Adrenal gland (tissue), 19 donors: ENCODE measurements around the gene ROPN1B. TPM values are rescaled to one million over a fixed set of nuclear protein-coding genes. Genes with fewer than 3 reads are reported as not detected.
"Not testable (repeated sequence)": the region's sequence is repeated elsewhere in the genome, so short reads cannot be mapped to it uniquely, and the experiment has no call there.

Source experiments
- DNase-seq, 7 donors: peaks; one replicate each; pipeline ENCODE4 v3.0.0-alpha.2; 2019 to 2020
- H3K27ac ChIP-seq, 5 donors: fragments of 200-600 bp; sonication (generic) in 4 of 5; 1 replicate in 3 of 5; 2 replicates in 2 of 5; pipeline versions ENCODE4 v1.5.1 to v1.8.0; 2016 to 2020; ENCODE audit warnings: mild to moderate bottlenecking in 1 of 5
- H3K27me3 ChIP-seq: fragments of 200-600 bp; 2 replicates; pipeline ENCODE4 v1.8.0; 2021
- H3K36me3 ChIP-seq, 2 donors: fragments of 200-600 bp; replicated peaks in 1 of 2; 1 replicate in 1 of 2; 2 replicates in 1 of 2; pipeline versions ENCODE4 v1.5.1 to v1.8.0; 2018 to 2022
- H3K4me1 ChIP-seq, 2 donors: fragments of 200-600 bp; replicated peaks in 1 of 2; 1 replicate in 1 of 2; 2 replicates in 1 of 2; pipeline versions ENCODE4 v1.5.1 to v1.8.0; 2018 to 2021
- H3K4me3 ChIP-seq, 4 donors: fragments of 200-600 bp; sonication (generic) in 3 of 4; one replicate each; pipeline ENCODE4 v1.5.1; 2016 to 2018
- H3K9me3 ChIP-seq, 3 donors: fragments of 200-600 bp; sonication (generic) in 1 of 3; replicated peaks in 1 of 3; 1 replicate in 2 of 3; 2 replicates in 1 of 3; pipeline versions ENCODE4 v1.5.1 to v1.8.0; 2016 to 2021
- WGBS, 4 donors: extraction: QIAGEN DNeasy Blood & Tissue Kit in 2 of 4; methylation state at CpG; one replicate each; pipeline versions ENCODE4 v1.1.5 to v1.1.7; 2013 to 2017; 5-methylcytosine and 5-hydroxymethylcytosine counted together
- intact Hi-C, 2 donors: fragments of 100-400 bp; cut with DNase I; formaldehyde crosslinking; loops; one replicate each; pipeline versions ENCODE4 v1.14.1 to v1.15.0; 2022 to 2023
- long read RNA-seq, 10 donors: library from polyadenylated mRNA in 3 of 10; unstranded in 2 of 10; stranded (forward) in 1 of 10; transcript quantifications; one replicate each; pipeline ENCODE4 v2.0.0 and lab custom pipeline, GENCODE V29; 2021 to 2026
- polyA plus RNA-seq, 3 donors: library from polyadenylated mRNA; stranded (reverse); fragments of 200-250 nt in 2 of 3; fragments of 350-450 nt in 1 of 3; fragmentation: Illumina TruSeq in 1 of 3; extraction: RNeasy Lipid Tissue Mini Kit (QIAGEN cat#74804) in 1 of 3; gene quantifications; one replicate each; pipeline ENCODE4 v1.2.3, GENCODE V29; 2013 to 2014
- total RNA-seq, 9 donors: library from RNA; depleted of rRNA in 4 of 9; stranded (reverse); fragments of >200 nt in 4 of 9; fragments of 120-200 nt in 1 of 9; fragmentation: NEBNext Ultra II Directional in 1 of 9; extraction: Animal tissue kit (Norgen Biotek cat#: 25700) in 1 of 9; gene quantifications; one replicate each; pipeline versions ENCODE4 v1.1.0 to v1.2.4, GENCODE V29; 2013 to 2023
- TF ChIP-seq, protein P1 (sequence below), 6 experiments: fragments of 450-650 bp in 4 of 6; fragments of 200-600 bp in 2 of 6; sonication (generic) in 1 of 6; IDR thresholded peaks; 1 replicate in 5 of 6; 2 replicates in 1 of 6; pipeline versions ENCODE4 v1.5.1 to v1.8.0; 2016 to 2021; ENCODE audit warnings: antibody characterized with exemption in 6 of 6, mild to moderate bottlenecking in 2 of 6, moderate library complexity in 1 of 6
- donor health status: healthy with polysubstance abuse.
- donor health status: Bipolar disorder and iron deficiency.
- donor health status: DM: yes; HTN: yes; CAD: no.
- donor health status: DM: no; HTN: no; CAD: no.
- donor health status: DM: no; HTN: no; CAD: no.
- donor health status: DM: yes; HTN: yes; CAD: no.

Gene ROPN1B
- total RNA-seq (under 1 TPM in 6 of 9 donors, not detected in 3; 0.32 to 0.78 (median 0.50) TPM), polyA plus RNA-seq (1 to 10 TPM in 1 of 3 donors, under 1 TPM in 2; 0.13 to 1.1 (median 0.72) TPM)
- long read RNA-seq, donor 1, partial matches to known transcripts = 0 of 1 reads
- long read RNA-seq, donor 1, other reads (novel, unspliced or antisense) = 0 of 1 reads
- long read RNA-seq, donor 2 = 0 reads
- long read RNA-seq, donor 3, partial matches to known transcripts = 0 of 1 reads
- long read RNA-seq, donor 3, other reads (novel, unspliced or antisense) = 0 of 1 reads
- long read RNA-seq, donor 4 = 0 reads
- long read RNA-seq, donor 5 = 0 reads
- long read RNA-seq, donor 6 = 0 reads
- long read RNA-seq, donor 7 = 0 reads
- long read RNA-seq, donor 8, partial matches to known transcripts = 5 of 5 reads
- long read RNA-seq, donor 8, other reads (novel, unspliced or antisense) = 0 of 5 reads
- long read RNA-seq, donor 9, partial matches to known transcripts = 7 of 18 reads
- long read RNA-seq, donor 9, other reads (novel, unspliced or antisense) = 11 of 18 reads
- long read RNA-seq, donor 10 = 0 reads

DNA sequence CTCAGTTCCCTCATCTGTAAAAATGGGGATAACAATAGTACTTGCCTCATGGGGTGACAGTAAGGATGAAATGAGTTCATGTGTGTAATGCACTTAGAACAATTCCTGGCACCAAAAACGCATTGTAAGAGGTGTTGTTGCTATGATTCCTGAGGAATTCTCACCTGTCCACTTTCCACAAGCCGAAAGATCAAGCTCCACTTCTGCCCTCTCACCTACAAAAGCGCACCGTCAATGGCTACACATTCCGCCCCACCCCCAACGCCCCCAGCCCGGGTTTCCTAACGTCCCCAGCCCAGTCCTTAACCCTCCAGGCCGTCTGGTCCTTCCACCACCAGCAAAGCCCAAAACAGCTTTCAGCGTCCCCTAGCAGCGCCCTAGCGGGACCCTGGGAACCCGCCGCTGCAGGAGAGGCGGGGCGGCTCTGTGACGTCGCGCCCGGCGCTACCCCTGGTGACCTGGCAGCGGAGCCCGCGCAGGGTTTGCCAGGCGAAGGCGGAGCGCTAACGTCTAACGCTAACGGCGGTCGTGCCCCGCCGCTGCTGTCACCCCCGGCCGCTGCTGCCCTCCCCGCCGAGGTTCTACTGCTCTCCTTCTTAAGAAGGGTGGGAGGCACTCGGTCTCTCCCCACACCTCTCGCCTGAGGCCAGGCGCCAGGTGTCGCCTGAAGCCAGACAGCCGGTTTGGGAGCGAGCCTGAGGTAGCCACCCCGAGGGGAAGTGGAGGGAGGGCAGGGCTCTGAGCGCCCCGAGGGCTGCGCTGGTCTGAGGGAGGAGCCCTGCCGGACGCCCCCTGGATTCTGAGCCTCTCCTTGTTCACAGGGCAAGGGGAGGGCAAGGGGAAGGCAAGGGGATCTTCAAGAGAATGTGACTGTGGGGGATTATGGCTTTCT, at the start of gene ROPN1B:
Gene ROPN1B, plus strand, starts transcription at position 478 of the 892 bp plus-strand sequence. CDS start 2,877 bp downstream, outside the sequence.
- intact Hi-C loops = not testable (repeated sequence)
- WGBS, 4 donors = 6 to 35% (median 7%) methylated on average over 1 to 4 of the region's 50 CpGs; no CpG with 5 or more reads in 1 of the 4 donors

GRCh38 chr3:125920191-125920590, 48.8 kb upstream of the ROPN1B start:
- H3K4me1 ChIP-seq, intact Hi-C loops, H3K4me3 ChIP-seq, H3K36me3 ChIP-seq, H3K27me3 ChIP-seq, H3K27ac ChIP-seq, H3K9me3 ChIP-seq: not testable (repeated sequence)
- WGBS, 4 donors = 70 to 95% (median 78%) methylated on average over 6 to 10 of the region's 10 CpGs
- peak in 1 of 7 donors; percentile 34 for DNase-seq

More for the DNA sequence above, at the start of gene ROPN1B:
- not testable (repeated sequence) for H3K27ac ChIP-seq, H3K36me3 ChIP-seq, H3K4me3 ChIP-seq, H3K9me3 ChIP-seq, H3K4me1 ChIP-seq, DNase-seq, H3K27me3 ChIP-seq

DNA sequence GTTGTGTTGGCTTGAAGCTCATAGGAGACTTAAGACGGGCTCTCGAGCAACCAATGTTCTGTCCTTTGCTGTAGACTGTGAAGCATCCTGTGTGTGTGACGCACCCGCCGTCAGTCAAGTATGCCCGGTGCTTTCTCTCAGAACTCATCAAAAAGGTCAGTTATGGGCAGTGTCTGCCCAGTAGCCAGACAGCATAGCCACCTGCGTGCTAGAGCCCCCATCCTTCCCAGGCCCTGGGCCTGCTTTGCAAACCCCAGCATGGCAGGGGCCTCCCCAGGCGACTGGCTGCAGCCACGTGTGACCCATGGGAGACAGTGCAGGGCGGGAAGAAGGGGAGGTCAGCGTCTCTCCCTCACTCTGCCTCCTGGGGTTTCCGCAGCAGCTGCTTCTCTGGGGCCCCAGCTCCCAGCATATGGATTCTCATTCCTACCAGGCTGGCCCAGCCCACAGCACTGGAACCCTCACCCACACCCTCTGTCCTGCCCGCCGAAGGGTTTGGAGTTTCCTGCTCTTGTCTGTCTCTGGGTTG, 48.2 kb upstream of the ROPN1B start:
- H3K9me3 ChIP-seq, DNase-seq, H3K36me3 ChIP-seq, H3K4me3 ChIP-seq, H3K4me1 ChIP-seq, H3K27ac ChIP-seq, intact Hi-C loops, H3K27me3 ChIP-seq: not testable (repeated sequence)
- WGBS, 4 donors = 76 to 85% (median 82%) methylated on average over 8 to 14 of the region's 14 CpGs

DNA sequence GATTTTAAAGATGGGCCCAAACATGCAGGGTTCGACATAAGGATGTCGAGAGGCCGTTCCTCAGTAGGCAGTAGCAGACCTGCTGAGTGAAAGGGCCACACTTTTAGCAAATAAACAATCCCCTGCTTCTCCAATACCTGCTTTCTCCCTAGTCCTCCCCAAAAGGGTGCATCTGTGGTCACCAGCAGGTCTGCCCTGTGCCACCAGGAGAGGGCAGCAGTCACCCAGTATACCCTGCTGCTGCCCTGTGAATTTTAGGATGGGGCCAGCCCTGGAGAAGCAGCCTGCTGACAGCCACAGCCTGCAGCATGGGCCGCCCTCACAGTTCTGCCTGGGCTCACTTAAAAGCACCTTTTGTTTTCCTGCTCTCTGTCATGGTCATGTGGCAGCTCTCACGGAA, 47.3 kb upstream of the ROPN1B start:
- H3K9me3 ChIP-seq, H3K4me1 ChIP-seq, H3K36me3 ChIP-seq, H3K4me3 ChIP-seq, H3K27me3 ChIP-seq, intact Hi-C loops, H3K27ac ChIP-seq: not testable (repeated sequence)
- WGBS, 4 donors = 38 to 58% (median 55%) methylated on average over 5 of the region's 5 CpGs
- TF ChIP-seq, protein P1, sequence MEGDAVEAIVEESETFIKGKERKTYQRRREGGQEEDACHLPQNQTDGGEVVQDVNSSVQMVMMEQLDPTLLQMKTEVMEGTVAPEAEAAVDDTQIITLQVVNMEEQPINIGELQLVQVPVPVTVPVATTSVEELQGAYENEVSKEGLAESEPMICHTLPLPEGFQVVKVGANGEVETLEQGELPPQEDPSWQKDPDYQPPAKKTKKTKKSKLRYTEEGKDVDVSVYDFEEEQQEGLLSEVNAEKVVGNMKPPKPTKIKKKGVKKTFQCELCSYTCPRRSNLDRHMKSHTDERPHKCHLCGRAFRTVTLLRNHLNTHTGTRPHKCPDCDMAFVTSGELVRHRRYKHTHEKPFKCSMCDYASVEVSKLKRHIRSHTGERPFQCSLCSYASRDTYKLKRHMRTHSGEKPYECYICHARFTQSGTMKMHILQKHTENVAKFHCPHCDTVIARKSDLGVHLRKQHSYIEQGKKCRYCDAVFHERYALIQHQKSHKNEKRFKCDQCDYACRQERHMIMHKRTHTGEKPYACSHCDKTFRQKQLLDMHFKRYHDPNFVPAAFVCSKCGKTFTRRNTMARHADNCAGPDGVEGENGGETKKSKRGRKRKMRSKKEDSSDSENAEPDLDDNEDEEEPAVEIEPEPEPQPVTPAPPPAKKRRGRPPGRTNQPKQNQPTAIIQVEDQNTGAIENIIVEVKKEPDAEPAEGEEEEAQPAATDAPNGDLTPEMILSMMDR (IDR thresholded peaks at IDR 0.05) = peak; percentile 50 to 76 (median 61)
- peak; percentile 45 to 72 (median 66) for DNase-seq

DNA sequence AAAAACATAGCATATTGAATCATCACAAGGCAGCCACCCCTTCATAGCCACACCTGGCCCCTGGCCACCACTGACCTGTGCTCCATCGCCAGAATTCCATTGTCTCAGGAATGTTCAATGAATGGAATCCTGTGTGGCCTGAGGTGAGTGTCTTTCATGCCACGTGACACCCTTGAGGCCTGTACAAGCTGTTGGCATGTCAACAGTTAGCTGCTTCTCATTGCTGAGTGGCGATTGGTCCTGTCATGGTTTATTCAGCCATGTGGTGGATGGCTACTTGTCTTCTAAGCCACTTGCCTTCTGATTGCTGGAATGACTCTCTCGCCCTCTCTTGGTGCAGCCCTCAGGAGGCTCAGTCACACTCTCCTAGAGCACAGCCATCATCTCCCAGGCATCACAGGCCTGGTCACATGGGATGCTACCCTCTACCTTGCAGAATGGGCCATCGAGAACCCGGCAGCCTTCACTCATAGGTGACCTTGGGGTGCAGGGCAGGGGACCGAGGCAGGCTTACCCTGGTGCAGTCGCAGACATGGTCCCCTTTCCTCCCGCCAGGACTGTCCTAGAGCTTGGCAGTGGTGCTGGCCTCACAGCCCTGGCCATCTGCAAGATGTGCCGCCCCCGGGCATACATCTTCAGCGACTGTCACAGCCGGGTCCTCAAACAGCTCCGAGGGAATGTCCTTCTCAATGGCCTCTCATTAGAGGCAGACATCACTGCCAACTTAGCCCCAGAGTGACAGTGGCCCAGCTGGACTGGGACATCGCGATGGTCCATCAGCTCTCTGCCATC, 45.5 kb upstream of the ROPN1B start:
- H3K27ac ChIP-seq, H3K36me3 ChIP-seq, H3K27me3 ChIP-seq, DNase-seq, H3K4me1 ChIP-seq, intact Hi-C loops, H3K4me3 ChIP-seq, H3K9me3 ChIP-seq: not testable (repeated sequence)
- WGBS, 4 donors = 83 to 92% (median 89%) methylated on average over 4 to 16 of the region's 16 CpGs

DNA sequence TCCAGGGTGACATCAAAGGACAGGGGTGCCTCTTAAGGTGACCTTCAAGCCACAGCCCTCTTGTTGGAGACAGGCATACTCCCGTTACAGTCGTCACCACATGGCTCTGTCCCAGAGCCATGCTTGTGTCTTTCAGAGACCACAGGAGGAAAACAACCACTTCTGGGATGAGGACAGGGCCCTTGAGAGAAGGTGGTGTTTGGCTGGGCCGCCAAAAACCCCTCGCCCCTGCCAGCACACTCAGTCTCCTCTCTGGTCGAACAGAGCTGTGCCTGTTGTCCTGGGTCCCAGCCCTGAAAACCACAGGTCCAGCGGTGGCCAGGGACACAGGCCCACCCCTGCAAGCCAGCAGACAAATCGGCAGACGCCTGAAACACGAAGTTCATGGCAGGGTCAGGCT, 44.7 kb upstream of the ROPN1B start:
- H3K4me3 ChIP-seq, H3K4me1 ChIP-seq, intact Hi-C loops, H3K27ac ChIP-seq, H3K27me3 ChIP-seq, H3K9me3 ChIP-seq, DNase-seq, H3K36me3 ChIP-seq: not testable (repeated sequence)
- 65 to 89% (median 78%) methylated on average over 4 to 9 of the region's 9 CpGs for WGBS, 4 donors

GRCh38 chr3:125925727-125926126, 43.3 kb upstream of the ROPN1B start:
- H3K4me1 ChIP-seq, H3K4me3 ChIP-seq, intact Hi-C loops, H3K27me3 ChIP-seq, H3K27ac ChIP-seq, H3K9me3 ChIP-seq, H3K36me3 ChIP-seq: not testable (repeated sequence)
- DNase-seq = peak in 1 of 7 donors; percentile 27
- WGBS, 4 donors = 95 to 100% (median 98%) methylated on average over 2 to 13 of the region's 13 CpGs
